H1 (cell line): Measurements from ENCODE around the gene PSPC1.

ENCODE experiments used
- CHD1 ChIP-seq: IDR thresholded peaks from 2 replicates; pipeline ENCODE4 v1.6.1; 2012; ENCODE audit warnings: low read depth, low read length, improper control_type of control experiment
- CTCF ChIP-seq, 3 experiments: IDR thresholded peaks; 1 replicate in 2 of 3; 2 replicates in 1 of 3; pipeline versions ENCODE4 v1.5.1 to v1.6.1; 2011; ENCODE audit warnings: low read length in 3 of 3, mild to moderate bottlenecking in 3 of 3, inconsistent platforms in 2 of 3, low read depth in 1 of 3, moderate library complexity in 1 of 3; ENCODE audit not compliant: insufficient read depth in 1 of 3; ENCODE audit errors: control extremely low read depth in 1 of 3
- EP300 ChIP-seq, 2 experiments: IDR thresholded peaks; 1 replicate in 1 of 2; 2 replicates in 1 of 2; pipeline ENCODE4 v1.6.1; 2011 to 2012; ENCODE audit warnings: low read depth in 2 of 2, low read length in 2 of 2, mild to moderate bottlenecking in 2 of 2, borderline replicate concordance in 1 of 2, inconsistent platforms in 1 of 2, moderate library complexity in 1 of 2
- NRF1 ChIP-seq: IDR thresholded peaks from 2 replicates; pipeline ENCODE4 v1.6.1; 2011; ENCODE audit warnings: mild to moderate bottlenecking, low read depth, low read length, improper control_type of control experiment
- POLR2A ChIP-seq, 2 experiments: IDR thresholded peaks; 1 replicate in 1 of 2; 2 replicates in 1 of 2; pipeline ENCODE4 v1.6.1; 2011; ENCODE audit warnings: low read depth in 2 of 2, low read length in 2 of 2, mild to moderate bottlenecking in 2 of 2; ENCODE audit errors: control extremely low read depth in 1 of 2
- SIN3A ChIP-seq, 2 experiments: IDR thresholded peaks in 1 of 2; conservative IDR thresholded peaks in 1 of 2; 2 replicates each; pipeline ENCODE4 v1.6.1; 2011 to 2012; ENCODE audit warnings: low read length in 2 of 2, improper control_type of control experiment in 1 of 2, low read depth in 1 of 2, mild to moderate bottlenecking in 1 of 2

DNA sequence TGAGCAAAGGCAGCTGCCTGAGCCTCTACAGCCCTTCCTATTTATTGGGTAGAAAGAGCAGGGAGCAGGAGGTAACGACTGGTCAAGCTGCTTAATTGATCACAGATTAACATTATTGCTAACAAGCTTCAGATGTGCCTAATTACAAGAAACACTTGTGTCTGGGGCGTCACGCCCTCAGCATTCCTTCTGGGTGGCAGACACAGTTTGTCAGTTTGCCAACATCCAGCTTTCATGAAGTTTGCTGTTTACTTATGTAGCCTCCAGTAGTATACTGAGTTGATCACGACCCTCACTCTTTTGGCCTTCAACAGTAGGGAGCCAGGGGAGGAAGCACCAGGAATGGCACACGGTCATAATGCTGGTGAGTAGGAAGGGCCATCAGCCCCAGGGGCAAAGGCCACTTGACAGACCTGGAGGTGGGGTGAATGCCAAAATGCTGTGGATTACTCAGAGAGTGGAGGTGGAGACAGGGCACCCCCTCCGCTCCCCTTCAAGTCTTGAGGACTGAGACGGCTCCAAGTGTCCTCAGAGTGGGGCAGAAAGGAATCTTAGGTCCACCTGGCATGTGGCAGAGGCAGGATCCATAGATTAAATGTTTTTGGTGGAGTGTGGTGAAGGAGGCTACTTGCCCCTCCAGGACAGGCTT lies 34.9 kb upstream of the PSPC1 start:
- no peak for TF ChIP-seq SIN3A (conservative IDR thresholded peaks at IDR 0.05 in 1 of 2, IDR thresholded peaks at IDR 0.05 in 1 of 2; ENCODE audit: low read depth in 1 of 2, low read length in 2 of 2)
- no peak for TF ChIP-seq EP300 (IDR thresholded peaks at IDR 0.05; ENCODE audit: borderline replicate concordance in 1 of 2, low read depth in 2 of 2, low read length in 2 of 2)
- no peak for TF ChIP-seq CTCF (IDR thresholded peaks at IDR 0.05; ENCODE audit: control extremely low read depth in 1 of 3, insufficient read depth in 1 of 3, low read depth in 1 of 3, low read length in 3 of 3)
- no peak for TF ChIP-seq CHD1
- no peak for TF ChIP-seq POLR2A (IDR thresholded peaks at IDR 0.05; ENCODE audit: control extremely low read depth in 1 of 2, low read depth in 2 of 2, low read length in 2 of 2)
- TF ChIP-seq NRF1 = no peak
